ENCODE measurements around the gene APC. TPM values are rescaled to one million over a fixed set of nuclear protein-coding genes. Genes with fewer than 3 reads are reported as not detected.

The APC gene
- total and polyA plus RNA-seq, 10 of the 15 experiments (the other 5 are each of a cell fraction or from before 2014, with no cell fraction given) = 3.2 to 23.3 (median 13.8) TPM

DNA sequence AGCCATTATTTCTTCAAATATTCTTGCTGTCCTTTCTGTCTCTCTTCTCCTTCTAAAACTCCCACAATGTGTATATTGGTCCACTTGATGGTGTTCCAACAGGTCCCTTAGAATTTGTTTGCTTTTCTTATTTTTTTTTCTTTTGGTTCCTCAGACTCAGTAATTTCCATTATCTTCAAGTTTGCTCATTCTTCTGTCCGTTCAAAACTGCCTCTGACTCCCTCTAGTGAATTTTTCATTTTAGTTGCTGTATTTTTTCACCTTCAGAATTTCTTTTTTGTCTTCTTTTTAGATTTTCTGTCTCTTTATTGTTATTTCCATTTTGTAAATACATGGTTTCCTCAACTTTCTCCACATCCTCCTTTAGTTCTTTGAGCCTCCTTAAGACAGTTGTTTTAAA lies 117.0 kb downstream of the APC start (continued):
- TF ChIP-seq NFIC (IDR thresholded peaks at IDR 0.05; ENCODE audit: low read depth, low read length) (no peak), ZNF622 (IDR thresholded peaks at IDR 0.05) (no peak)
- TF ChIP-seq, protein P1, sequence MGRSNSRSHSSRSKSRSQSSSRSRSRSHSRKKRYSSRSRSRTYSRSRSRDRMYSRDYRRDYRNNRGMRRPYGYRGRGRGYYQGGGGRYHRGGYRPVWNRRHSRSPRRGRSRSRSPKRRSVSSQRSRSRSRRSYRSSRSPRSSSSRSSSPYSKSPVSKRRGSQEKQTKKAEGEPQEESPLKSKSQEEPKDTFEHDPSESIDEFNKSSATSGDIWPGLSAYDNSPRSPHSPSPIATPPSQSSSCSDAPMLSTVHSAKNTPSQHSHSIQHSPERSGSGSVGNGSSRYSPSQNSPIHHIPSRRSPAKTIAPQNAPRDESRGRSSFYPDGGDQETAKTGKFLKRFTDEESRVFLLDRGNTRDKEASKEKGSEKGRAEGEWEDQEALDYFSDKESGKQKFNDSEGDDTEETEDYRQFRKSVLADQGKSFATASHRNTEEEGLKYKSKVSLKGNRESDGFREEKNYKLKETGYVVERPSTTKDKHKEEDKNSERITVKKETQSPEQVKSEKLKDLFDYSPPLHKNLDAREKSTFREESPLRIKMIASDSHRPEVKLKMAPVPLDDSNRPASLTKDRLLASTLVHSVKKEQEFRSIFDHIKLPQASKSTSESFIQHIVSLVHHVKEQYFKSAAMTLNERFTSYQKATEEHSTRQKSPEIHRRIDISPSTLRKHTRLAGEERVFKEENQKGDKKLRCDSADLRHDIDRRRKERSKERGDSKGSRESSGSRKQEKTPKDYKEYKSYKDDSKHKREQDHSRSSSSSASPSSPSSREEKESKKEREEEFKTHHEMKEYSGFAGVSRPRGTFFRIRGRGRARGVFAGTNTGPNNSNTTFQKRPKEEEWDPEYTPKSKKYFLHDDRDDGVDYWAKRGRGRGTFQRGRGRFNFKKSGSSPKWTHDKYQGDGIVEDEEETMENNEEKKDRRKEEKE (IDR thresholded peaks at IDR 0.05) = no peak

DNA sequence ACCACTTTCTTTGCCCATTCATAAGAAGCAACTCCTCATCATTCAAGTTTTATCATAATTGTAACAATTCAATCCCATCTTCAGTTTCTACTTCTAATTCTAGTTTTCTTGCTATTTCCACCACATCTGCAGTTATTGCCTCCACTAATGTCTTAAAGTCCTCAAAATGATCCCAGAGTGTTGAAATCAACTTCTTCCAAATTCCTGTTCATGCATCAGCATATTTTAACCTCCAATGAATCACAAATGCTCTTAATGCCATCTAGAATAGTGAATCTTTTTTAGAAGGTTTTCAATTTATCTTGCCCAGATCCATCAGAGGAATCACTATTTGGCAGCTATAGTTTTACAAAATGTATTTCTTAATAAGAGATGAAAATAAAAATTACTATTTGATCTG lies 120.2 kb downstream of the APC start:
- Histone ChIP-seq H3K4me1 (ENCODE audit: control insufficient read depth, insufficient read depth, low read length) (peaks cover 6% of the 10 kb centered on the region), H3K36me3 (ENCODE audit: control insufficient read depth in 2 of 2, insufficient read depth in 2 of 2, low read length in 1 of 2) (no peaks in the 10 kb centered on the region), H3K4me2 (ENCODE audit: control insufficient read depth, insufficient read depth) (no peak overlapping the region), H3K4me3 (no peak overlapping the region), H4K20me1 (ENCODE audit: control insufficient read depth, insufficient read depth) (no peaks in the 10 kb centered on the region), H3K9ac (ENCODE audit: control insufficient read depth, insufficient read depth, low read length) (no peak overlapping the region), H3K9me3 (replicated peaks; ENCODE audit: control insufficient read depth, insufficient read depth, low read length) (peaks cover 2% of the 10 kb centered on the region; the same call in 2 of the 3 replicates), H3K27me3 (replicated peaks in 1 of 2; ENCODE audit: control insufficient read depth in 2 of 2, insufficient read depth in 2 of 2, low read length in 1 of 2) (no peaks in the 10 kb centered on the region), H2AFZ (ENCODE audit: control insufficient read depth, low read depth, low read length) (no peak overlapping the region), H3K27ac (ENCODE audit: control insufficient read depth, insufficient read depth) (no peak overlapping the region), H3K79me2 (ENCODE audit: control insufficient read depth, insufficient read depth, low read length) (peaks cover 22% of the 10 kb centered on the region)
- SMC1A ChIA-PET (ENCODE audit: uncharacterized antibody, unreplicated experiment) = interaction anchor here (0.9 to 1.1 kb wide), 2 partner anchors 47 to 68 kb away, joined by 3 read pairs; no protein-coding TSS in a partner anchor
- POLR2A ChIA-PET = no interaction called here
- TF ChIP-seq SREBF2 (IDR thresholded peaks at IDR 0.05; ENCODE audit: low read length) = no peak
- TF ChIP-seq RCOR1 (conservative IDR thresholded peaks at IDR 0.05; ENCODE audit: low read depth, low read length) = no peak
- no peak for TF ChIP-seq IRF4 (IDR thresholded peaks at IDR 0.05; ENCODE audit: low read depth, low read length)
- no peak for TF ChIP-seq IKZF1 (conservative IDR thresholded peaks at IDR 0.05)
- TF ChIP-seq NFXL1 (IDR thresholded peaks at IDR 0.05; ENCODE audit: borderline replicate concordance) = no peak
- TF ChIP-seq, protein P2, sequence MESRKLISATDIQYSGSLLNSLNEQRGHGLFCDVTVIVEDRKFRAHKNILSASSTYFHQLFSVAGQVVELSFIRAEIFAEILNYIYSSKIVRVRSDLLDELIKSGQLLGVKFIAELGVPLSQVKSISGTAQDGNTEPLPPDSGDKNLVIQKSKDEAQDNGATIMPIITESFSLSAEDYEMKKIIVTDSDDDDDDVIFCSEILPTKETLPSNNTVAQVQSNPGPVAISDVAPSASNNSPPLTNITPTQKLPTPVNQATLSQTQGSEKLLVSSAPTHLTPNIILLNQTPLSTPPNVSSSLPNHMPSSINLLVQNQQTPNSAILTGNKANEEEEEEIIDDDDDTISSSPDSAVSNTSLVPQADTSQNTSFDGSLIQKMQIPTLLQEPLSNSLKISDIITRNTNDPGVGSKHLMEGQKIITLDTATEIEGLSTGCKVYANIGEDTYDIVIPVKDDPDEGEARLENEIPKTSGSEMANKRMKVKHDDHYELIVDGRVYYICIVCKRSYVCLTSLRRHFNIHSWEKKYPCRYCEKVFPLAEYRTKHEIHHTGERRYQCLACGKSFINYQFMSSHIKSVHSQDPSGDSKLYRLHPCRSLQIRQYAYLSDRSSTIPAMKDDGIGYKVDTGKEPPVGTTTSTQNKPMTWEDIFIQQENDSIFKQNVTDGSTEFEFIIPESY (IDR thresholded peaks at IDR 0.05) = no peak
- no peak for TF ChIP-seq NR2F1 (conservative IDR thresholded peaks at IDR 0.05)
- TF ChIP-seq, protein P1 (IDR thresholded peaks at IDR 0.05) = no peak
- no peak for TF ChIP-seq KAT2A (conservative IDR thresholded peaks at IDR 0.05; ENCODE audit: control insufficient read depth, low read depth, low read length)
- TF ChIP-seq ZNF384 (IDR thresholded peaks at IDR 0.05; ENCODE audit: borderline replicate concordance, low read depth, low read length) = no peak
- no peak for TF ChIP-seq ZNF207 (IDR thresholded peaks at IDR 0.05; ENCODE audit: borderline replicate concordance)
- no peak for TF ChIP-seq SMARCA5 (IDR thresholded peaks at IDR 0.05)
- TF ChIP-seq MEF2A (IDR thresholded peaks at IDR 0.05; ENCODE audit: insufficient read depth, low read depth, low read length) = no peak
- TF ChIP-seq YBX1 (IDR thresholded peaks at IDR 0.05) = no peak
- DNase-seq (ENCODE audit: low read depth, low spot score) (no peak), FAIRE-seq (no peak), ATAC-seq (no peak)
- intact Hi-C loops (cut with micrococcal nuclease; ENCODE audit: unreplicated experiment) = no loop called here
- CTCF ChIA-PET = interaction anchor here (3.9 kb wide), 1 partner anchor 10 kb away, joined by 28 read pairs; no protein-coding TSS in a partner anchor
- BruUV-seq (replicated peaks) = no TSS peak
- RAD21 ChIA-PET (ENCODE audit: unreplicated experiment) = no interaction called here
- in situ Hi-C loops (cut with MboI) = no loop called here

All from GM12878 (cell line).